Ovary (tissue), 3 donors: ENCODE results near the gene GALNT8.

Experiments
- CTCF ChIP-seq, 3 donors: fragments of 450-650 bp in 2 of 3; fragments of 200-600 bp in 1 of 3; IDR thresholded peaks; one replicate each; pipeline versions ENCODE4 v1.5.1 to v1.8.0; 2016 to 2022; ENCODE audit warnings: antibody characterized with exemption in 3 of 3, mild to moderate bottlenecking in 1 of 3
- EP300 ChIP-seq: sonication (generic); formaldehyde crosslinking; IDR thresholded peaks from one replicate; pipeline ENCODE4 v1.6.1; 2017; ENCODE audit warnings: antibody characterized with exemption
- POLR2A ChIP-seq: fragments of 450-650 bp; IDR thresholded peaks from one replicate; pipeline ENCODE4 v1.6.1; 2017; ENCODE audit warnings: antibody characterized with exemption, mild to moderate bottlenecking, moderate library complexity
- donor health status: DM: no; HTN: no; CAD: no.

DNA sequence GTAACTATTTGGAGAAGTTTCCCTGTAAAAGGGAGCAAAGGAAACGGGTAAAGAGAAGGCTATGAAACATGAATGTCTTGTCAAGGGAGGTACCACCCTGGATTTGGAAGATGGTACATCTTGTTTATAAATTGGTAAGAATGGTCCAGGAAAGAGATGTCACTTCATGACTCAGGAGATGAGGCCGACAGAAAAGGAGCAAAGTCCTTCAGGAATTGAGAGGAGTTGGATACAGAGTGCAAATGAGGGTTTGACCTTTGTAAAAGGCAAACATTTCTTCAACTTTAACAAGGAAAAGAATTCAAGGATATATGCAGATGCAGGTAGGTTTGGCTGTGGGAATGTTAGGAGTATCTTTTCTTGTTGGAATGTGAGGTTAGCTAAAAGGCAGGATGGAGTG lies 40.5 kb upstream of the GALNT8 start:
- TF ChIP-seq EP300 = no peak
- TF ChIP-seq CTCF (IDR thresholded peaks at IDR 0.05) = no peak
- TF ChIP-seq POLR2A = no peak
